KMS-11 (cell line): ENCODE results near the gene INO80D.
A peak's percentile ranks its signal among the peaks of the same experiment; 100 is the strongest.
"Not testable (repeated sequence)": the region's sequence is repeated elsewhere in the genome, so short reads cannot be mapped to it uniquely, and the experiment has no call there.

ENCODE experiments used
- H2AFZ ChIP-seq: fragments of 200-600 bp; sonication (generic); 2 replicates; pipeline ENCODE4 v1.6.1; 2016; ENCODE audit warnings: antibody characterized with exemption, mixed run types, low read depth
- H3K27ac ChIP-seq: fragments of 200-600 bp; sonication (generic); 2 replicates; pipeline ENCODE4 v1.6.1; 2016; ENCODE audit warnings: mild to moderate bottlenecking, mixed run types
- H3K27me3 ChIP-seq: fragments of 200-600 bp; sonication (generic); 2 replicates; pipeline ENCODE4 v1.6.1; 2017; ENCODE audit warnings: mild to moderate bottlenecking, low read depth, mixed run types, moderate library complexity; ENCODE audit not compliant: insufficient read depth
- H3K36me3 ChIP-seq: fragments of 200-600 bp; sonication (generic); 2 replicates; pipeline ENCODE4 v1.6.1; 2017; ENCODE audit warnings: mild to moderate bottlenecking, mixed run types; ENCODE audit not compliant: insufficient read depth
- H3K4me1 ChIP-seq: fragments of 200-600 bp; sonication (generic); 2 replicates; pipeline ENCODE4 v1.6.1; 2016; ENCODE audit warnings: mild to moderate bottlenecking, low read depth, mixed run types; ENCODE audit not compliant: poor library complexity, severe bottlenecking
- H3K4me2 ChIP-seq: fragments of 200-600 bp; sonication (generic); 2 replicates; pipeline ENCODE4 v1.7.0; 2016; ENCODE audit warnings: mild to moderate bottlenecking, mixed run types
- H3K4me3 ChIP-seq: fragments of 200-600 bp; sonication (generic); IDR thresholded peaks from 2 replicates; pipeline ENCODE4 v1.6.1; 2017; ENCODE audit warnings: low read depth, low read length, mixed read lengths; ENCODE audit not compliant: insufficient read depth
- H3K79me2 ChIP-seq: fragments of 200-600 bp; sonication (generic); 2 replicates; pipeline ENCODE4 v1.6.1; 2016; ENCODE audit warnings: low read depth, mixed run types; ENCODE audit not compliant: insufficient read depth
- H3K9ac ChIP-seq: fragments of 200-600 bp; sonication (generic); 2 replicates; pipeline ENCODE4 v1.6.1; 2016; ENCODE audit warnings: mild to moderate bottlenecking, mixed run types
- H4K20me1 ChIP-seq: fragments of 200-600 bp; sonication (generic); 2 replicates; pipeline ENCODE4 v1.6.1; 2016; ENCODE audit warnings: mild to moderate bottlenecking, mixed run types; ENCODE audit not compliant: insufficient read depth
- TF ChIP-seq, protein P1 (sequence below): fragments of 200-600 bp; sonication (generic); conservative IDR thresholded peaks from 2 replicates; pipeline ENCODE4 v1.6.1; 2017; ENCODE audit warnings: low read depth, mild to moderate bottlenecking, antibody characterized with exemption, low read length, moderate library complexity, mixed read lengths

Gene INO80D

DNA sequence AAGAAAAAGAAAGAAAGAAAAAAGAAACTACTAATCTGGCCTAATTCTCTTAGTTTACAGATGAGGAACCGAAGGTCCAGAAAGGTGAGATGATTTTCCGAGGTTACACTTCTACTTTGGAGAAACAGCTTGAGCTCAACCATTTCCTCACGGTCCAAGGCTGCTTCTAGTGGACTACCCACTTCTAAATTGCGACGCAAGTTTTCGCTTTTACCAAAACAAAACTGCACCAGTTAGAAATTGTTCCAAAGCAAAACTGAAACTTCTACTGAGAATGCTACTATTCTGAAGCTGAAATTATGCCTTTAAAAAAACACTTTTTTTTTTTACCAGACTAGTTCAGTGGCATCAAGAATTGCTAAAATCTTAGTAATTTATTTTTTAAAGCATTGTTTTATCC, 101.6 kb downstream of the INO80D start:
- Histone ChIP-seq H3K27me3 (no peaks in the 10 kb centered on the region), H3K36me3 (no peaks in the 10 kb centered on the region), H3K9ac (peak overlapping the region; percentile 52), H3K4me2 (peak overlapping the region; percentile 75), H4K20me1 (no peaks in the 10 kb centered on the region), H2AFZ (peak overlapping the region; percentile 30), H3K4me1 (peaks cover 20% of the 10 kb centered on the region), H3K4me3 (no peak overlapping the region), H3K79me2 (no peaks in the 10 kb centered on the region), H3K27ac (peak overlapping the region; percentile 64)
- TF ChIP-seq, protein P1, sequence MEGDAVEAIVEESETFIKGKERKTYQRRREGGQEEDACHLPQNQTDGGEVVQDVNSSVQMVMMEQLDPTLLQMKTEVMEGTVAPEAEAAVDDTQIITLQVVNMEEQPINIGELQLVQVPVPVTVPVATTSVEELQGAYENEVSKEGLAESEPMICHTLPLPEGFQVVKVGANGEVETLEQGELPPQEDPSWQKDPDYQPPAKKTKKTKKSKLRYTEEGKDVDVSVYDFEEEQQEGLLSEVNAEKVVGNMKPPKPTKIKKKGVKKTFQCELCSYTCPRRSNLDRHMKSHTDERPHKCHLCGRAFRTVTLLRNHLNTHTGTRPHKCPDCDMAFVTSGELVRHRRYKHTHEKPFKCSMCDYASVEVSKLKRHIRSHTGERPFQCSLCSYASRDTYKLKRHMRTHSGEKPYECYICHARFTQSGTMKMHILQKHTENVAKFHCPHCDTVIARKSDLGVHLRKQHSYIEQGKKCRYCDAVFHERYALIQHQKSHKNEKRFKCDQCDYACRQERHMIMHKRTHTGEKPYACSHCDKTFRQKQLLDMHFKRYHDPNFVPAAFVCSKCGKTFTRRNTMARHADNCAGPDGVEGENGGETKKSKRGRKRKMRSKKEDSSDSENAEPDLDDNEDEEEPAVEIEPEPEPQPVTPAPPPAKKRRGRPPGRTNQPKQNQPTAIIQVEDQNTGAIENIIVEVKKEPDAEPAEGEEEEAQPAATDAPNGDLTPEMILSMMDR = no peak

DNA sequence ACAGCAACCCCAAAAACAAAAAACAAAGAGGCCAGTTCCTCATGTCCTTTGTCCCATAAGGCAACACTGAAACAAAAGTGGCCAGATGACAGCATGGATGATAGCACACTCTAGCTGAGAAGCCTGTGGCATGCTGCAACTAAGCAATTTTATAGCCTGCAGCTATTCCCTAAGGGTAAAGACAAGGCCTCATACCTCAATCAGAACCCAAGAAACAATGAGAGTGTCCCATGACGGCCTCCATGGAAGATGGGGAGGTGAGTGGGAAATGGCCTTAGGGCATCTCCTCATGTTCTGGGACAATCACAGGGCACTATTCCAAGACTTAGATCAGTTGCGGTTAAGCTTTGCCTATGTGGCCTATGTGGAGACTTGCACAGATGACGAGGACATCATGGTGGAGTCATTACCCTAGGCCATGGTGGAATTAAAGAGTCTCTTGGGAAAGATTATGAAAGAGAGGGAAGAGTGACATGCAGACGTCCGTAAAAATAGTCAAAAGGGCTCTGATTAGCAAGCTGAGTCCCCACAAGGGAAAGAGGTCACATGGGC, 103.1 kb downstream of the INO80D start:
- TF ChIP-seq, protein P1 = no peak
- no peaks in the 10 kb centered on the region for H3K27me3 ChIP-seq
- no peak overlapping the region for H3K27ac ChIP-seq

DNA sequence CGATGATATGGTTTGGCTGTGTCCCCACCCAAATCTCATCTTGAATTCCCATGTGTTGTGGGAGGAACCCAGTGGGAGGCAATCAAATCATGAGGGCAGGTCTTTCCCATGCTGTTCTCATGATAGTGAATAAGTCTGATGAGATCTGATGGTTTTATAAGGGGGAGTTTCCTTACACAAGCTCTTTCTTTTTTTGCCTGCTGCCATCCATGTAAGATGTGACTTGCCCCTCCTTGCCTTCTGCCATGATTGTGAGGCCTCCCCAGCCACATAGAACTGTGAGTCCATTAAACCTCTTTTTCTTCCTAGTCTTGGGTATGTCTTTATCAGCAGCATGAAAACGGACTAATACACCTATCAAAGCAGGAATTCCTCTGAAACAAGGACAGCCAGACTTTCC, 107.2 kb downstream of the INO80D start:
- H3K27ac ChIP-seq, H2AFZ ChIP-seq, H3K79me2 ChIP-seq, H3K4me1 ChIP-seq, H3K4me2 ChIP-seq, H3K9ac ChIP-seq, H3K36me3 ChIP-seq, H4K20me1 ChIP-seq, H3K27me3 ChIP-seq, H3K4me3 ChIP-seq: not testable (repeated sequence)

More for the DNA sequence above, 103.1 kb downstream of the INO80D start:
- no peaks in the 10 kb centered on the region for H4K20me1 ChIP-seq
- no peak overlapping the region for H3K4me2 ChIP-seq
- no peak overlapping the region for H3K4me3 ChIP-seq
- no peaks in the 10 kb centered on the region for H3K79me2 ChIP-seq
- peaks cover 20% of the 10 kb centered on the region for H3K4me1 ChIP-seq
- H2AFZ ChIP-seq = no peak overlapping the region
- H3K9ac ChIP-seq = no peak overlapping the region
- H3K36me3 ChIP-seq = no peaks in the 10 kb centered on the region

DNA sequence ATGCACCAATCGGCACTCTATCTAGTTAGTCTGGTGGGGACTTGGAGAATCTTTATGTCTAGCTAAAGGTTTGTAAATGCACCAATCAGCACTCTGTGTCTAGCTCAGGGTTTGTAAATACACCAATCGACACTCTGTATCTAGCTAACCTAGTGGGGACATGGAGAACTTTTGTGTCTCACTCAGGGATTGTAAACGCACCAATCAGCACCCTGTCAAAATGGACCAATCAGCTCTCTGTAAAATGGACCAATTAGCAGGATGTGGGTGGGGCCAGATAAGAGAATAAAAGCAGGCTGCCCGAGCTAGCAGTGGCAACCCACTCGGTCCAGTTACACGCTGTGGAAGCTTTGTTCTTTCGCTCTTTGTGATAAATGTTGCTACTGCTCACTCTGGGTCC, 108.3 kb downstream of the INO80D start:
- H3K4me2 ChIP-seq, H4K20me1 ChIP-seq, H3K36me3 ChIP-seq, H3K27ac ChIP-seq, H3K79me2 ChIP-seq, H3K9ac ChIP-seq, H3K4me3 ChIP-seq, H2AFZ ChIP-seq, H3K4me1 ChIP-seq, H3K27me3 ChIP-seq: not testable (repeated sequence)

DNA sequence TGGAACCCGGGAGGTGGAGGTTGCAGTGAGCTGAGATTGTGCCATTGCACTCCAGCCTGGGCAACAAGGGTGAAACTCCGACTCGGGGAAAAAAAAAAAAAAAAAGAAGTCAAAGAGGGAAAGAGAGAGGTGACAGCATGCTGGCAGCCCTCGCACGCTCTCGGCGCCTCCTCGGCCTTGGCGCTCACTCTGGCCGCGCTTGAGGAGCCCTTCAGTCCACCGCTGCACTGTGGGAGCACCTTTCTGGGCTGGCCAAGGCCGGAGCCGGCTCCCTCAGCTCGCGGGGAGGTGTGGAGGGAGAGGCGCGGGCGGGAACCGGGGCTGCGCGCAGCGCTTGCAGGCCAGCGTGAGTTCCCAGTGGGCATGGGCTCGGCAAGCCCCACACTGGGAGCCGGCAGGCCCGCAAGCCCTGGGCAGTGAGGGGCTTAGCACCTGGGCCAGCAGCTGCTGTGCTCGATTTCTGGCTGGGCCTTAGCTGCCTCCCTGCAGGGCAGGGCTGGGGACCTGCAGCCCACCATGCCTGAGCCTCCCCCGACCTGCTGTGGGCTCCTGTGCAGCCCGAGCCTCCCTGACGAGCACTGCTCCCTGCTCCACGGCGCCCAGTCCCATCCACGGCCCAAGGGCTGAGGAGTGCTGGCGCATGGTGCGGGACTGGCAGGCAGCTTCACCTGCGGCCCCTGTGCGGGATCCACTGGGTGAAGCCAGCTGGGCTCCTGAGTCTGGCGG, 108.9 kb downstream of the INO80D start:
- H3K4me2 ChIP-seq, H3K79me2 ChIP-seq, H3K27me3 ChIP-seq, H3K9ac ChIP-seq, H3K27ac ChIP-seq, H3K4me3 ChIP-seq, H2AFZ ChIP-seq, H4K20me1 ChIP-seq, H3K4me1 ChIP-seq, H3K36me3 ChIP-seq: not testable (repeated sequence)
